NOMO-1 treated with DMSO at 0.1 percent for 48 hours (cell line): ENCODE measurements around the gene HERPUD1.
A peak's percentile ranks its signal among the peaks of the same experiment; 100 is the strongest.

Experiments
- DNase-seq: peaks from one replicate; lab custom pipeline; 2025; ENCODE audit not compliant: unreplicated experiment; lab: John Stamatoyannopoulos, UW

The HERPUD1 gene

DNA sequence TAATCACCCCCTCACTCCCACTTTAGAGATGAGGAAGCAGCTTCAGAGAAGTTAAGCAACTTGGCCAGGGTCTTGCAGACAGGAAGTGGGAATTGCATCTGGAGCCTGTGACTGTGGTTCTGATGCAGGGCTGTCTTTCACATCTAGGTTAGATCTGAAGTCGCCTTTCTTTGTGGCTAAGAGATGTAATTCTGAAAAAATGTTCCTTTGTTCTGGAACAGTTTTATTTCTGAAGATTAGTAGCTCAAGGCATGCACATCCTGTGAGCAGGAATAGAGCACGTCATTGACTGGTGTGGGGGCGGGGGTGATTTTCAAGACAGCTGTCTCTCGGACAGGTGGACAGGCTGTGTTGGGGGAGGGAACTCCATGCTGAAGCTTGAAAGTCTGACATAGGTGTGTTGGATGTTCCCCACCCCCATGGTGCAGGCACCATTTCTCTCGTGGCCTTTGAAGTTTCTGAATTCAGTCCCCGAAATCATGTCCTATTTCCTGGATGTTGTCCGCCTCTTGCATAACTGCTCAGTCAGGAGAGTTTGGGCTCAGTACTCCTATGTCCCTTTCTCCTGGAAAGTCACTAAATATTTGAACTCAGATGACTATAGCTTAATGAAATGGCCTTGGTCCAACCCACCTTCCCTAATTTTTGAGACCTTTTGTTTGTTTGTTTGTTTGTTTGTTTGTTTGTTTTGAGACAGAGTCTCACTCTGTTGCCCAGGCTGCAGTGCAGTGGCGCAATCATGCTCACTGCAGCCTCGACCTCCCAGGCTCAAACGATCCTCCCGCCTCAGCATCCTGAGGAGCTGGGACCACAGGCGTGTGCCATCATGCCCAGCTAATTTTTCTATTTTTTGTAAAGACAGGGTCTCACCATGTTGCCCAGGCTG lies 21.0 kb upstream of the HERPUD1 start:
- DNase-seq: peak; percentile 78

- peak; percentile 65 for DNase-seq
Observed at GRCh38 chr16:56911771-56912571, 20.0 kb upstream of the HERPUD1 start.

- no peak for DNase-seq
Observed at GRCh38 chr16:56912746-56913708, 18.9 kb upstream of the HERPUD1 start.

- DNase-seq: no peak
Observed at GRCh38 chr16:56914896-56915295, 17.0 kb upstream of the HERPUD1 start.

DNA sequence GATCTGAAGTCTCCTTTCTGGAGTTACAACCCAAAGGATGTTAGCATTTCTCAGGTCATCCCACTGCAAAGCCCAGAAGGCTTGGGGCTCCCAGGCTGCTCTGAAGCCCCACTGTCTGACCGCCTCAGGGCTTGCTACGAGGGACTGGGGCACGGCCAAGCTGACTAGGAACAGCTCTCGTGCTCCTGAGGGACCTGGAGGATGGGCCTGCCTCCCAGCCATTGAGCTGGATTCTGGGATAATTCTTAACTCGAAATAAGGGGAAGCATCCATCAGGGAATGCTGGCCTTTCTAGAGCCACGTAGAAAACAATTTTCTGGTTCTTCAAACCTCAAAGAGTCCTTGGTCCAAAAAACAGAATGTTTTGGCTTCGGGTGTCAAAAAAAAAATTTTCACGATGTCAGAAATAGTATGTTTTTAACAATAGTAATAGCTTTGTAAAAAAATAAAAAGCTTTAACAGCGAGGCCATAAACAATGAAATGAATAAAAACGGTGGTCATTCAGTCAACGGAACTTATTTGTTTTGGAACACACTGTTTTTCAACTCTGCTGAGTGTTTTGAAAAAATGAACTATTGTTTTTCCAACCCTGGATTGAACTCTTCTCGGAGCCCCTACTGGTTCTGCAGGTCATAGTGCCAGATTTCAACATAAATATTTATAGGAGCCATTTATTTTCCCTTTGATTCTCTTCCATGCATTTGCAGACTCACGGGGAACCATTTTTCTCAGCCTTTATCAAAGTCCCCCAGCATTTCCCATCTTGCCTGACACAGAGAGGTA lies 16.4 kb upstream of the HERPUD1 start:
- no peak for DNase-seq

DNA sequence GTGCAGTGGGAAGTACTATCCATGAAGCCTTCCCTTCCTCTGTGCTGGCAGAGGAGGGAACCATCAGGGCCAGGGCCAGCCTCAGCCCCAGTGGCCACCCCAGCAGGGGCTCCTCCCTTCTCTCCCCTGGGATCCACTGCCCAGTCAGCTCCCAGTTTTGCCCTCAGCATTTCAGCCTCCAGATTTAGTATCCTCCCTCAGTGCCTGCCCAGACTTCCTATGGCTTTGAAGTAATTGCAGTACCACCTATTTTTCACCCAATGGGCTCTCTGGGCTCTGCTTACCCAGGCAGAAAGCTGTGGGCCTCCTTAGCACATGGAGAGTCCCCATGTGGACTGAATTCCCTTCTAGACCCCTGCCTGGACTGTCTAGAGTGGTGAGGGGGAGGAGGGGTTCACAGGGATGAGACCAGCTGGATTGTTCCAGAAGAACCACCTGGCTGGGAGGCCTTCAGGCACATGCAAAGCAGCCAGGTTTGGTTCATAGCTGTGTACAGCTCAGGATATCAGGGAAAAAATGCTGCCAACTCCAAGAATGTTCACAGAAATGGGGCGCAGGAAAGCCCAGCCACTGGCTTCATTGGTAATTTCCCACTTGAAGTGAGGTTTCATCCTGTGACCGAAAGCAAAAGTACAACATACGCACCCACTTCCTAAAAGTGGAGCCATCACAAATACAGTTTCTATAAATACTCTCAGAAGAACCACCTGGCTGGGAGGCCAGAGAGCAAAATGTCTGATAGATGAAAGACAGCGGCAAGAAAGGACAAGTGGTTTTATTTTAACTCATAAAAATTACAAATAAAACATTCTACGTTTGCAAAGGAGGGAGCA lies 15.2 kb upstream of the HERPUD1 start:
- peak; percentile 71 for DNase-seq

GRCh38 chr16:56918467-56919012 lies 13.4 kb upstream of the HERPUD1 start:
- DNase-seq: no peak

GRCh38 chr16:56919099-56919800 lies 12.7 kb upstream of the HERPUD1 start:
- DNase-seq: no peak

DNA sequence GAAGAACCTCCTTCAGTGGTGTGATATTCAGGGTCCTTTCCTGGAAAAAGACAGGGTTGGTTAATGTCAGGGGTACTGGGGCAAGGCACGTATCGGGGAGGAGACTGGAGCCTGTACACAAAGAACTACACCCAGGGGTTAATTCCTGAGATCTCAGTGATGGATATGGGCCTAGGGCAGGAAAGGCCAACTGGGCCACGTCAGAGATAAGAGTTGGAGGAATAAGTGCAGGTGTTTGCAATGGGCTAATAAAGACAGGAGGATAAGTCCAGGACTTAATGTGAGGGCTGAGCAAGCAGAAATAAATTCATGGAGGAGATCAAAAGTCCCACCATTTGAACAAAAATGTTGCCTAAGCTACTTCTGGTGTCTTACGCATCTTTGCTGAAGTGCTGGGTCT lies 10.4 kb upstream of the HERPUD1 start:
- DNase-seq: no peak

DNA sequence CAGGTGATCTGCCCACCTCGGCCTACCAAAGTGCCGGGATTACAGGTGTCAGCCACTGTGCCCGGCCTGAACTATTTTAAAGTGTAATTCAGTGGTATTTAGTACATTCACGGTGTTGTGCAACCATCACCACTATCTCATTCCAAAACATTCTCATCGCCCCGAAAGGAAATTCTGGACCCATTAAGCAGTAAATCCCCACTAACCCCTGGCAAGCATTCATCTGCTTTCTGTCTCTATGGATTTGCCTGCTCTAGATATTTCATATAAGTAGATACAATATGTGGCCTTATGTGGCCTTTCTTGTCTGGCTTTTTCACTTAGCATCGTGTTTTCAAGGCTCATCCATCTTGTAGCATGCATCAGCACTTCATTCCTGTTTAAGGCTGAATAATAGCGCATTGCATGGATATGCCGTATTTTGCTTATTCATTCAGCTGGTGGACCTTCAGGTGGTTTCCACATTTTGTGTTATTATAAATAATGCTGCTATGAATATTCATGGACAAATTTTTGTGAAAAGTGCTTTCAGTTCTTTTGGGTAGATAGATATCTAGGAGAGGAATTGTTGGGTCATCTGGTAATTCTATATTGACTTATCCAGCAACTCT lies 8.4 kb upstream of the HERPUD1 start:
- DNase-seq: no peak

GRCh38 chr16:56927471-56927870 lies 4.5 kb upstream of the HERPUD1 start:
- DNase-seq: no peak

DNA sequence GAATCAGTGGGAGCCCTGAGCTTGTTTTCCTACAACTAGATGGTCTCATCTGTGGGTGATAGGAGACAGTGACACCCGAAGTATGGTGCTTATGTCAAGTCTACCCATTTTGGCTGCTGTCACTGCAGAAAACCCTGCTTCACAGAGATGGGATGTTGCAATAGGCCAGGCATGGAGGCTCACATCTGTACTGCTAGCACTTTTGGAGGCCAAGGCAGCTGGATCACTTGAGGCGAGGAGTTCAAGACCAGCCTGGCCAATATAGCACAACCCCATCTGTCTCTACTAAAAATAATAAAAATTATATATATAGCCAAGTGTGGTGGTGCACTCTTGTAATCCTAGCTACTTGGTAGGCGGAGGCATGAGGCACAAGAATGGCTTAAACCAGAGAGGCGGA lies 2.3 kb upstream of the HERPUD1 start:
- DNase-seq: peak; percentile 5

GRCh38 chr16:56930486-56931270 lies 1.3 kb upstream of the HERPUD1 start:
- no peak for DNase-seq

DNA sequence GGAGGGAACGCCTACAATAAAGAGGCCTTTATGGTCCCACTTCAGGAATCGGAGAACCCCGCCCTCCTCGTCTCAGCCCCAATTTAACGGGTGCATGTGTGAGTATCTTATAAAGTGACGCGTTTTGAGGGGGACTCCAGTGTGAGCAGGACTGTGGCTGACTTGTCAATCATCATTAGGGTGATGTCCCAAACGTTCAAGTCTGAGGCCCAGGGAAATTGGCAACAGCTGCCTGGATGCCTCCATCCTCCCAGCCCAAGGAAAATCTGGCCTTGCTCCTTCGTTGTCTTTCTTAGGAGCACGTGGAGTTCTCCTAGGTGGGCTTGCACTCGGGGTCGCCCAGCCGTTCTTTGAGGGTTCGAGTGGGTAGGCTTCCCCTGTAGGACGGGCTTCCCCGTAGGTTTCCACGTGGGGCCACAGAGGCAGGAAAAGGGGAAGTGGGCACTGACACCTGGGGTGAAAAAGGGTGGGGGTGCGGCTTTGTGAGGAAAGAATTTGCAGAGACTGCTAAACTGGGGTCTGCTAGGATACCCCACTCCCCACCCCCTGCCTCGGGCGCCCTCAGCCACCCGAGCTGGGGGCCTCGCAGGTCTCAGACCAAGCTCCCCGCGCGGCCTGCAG lies 561 bp upstream of the HERPUD1 start:
- DNase-seq: peak; percentile 79

DNA sequence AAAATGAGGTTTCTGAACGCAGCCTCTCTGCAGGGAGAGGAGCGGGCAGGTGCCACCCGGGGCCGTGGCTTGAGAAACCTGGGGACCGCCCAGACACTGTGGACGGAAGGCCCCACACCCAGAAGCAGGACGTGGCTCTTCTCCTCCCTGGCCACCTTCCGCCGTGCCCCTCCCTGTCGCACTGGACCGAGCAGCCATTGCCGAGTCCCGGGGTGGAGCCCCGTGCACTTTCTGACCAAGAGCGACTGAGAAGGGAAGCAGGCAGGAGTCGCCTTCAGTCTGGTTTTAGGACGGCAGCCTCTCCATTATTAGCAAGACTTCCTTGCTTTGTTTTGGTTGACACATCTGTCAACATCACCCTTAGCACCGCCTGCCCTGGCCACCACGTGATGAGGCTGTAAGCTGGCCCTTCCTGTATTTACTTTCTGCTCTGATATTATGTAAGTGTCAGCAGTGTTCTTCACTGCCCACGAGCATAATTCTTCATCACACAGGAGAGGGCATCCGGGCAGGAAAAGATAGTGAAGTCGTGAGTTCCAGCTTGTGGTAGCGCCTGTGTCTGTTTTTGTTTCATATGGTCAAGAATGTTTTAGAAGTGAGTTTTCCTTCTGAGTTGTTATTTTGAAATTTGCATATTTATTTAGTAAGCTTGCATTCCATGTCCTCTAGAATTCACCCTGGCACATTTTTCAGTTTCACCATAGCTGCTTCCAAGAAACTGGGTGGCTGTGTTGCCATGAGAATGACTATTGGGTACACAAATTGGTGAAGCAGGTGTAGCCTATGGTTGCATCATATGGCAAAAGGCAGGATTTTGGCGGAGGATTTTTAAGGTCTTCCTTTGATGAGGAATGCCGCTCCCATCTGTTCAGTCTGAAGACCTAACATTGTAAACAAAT lies 1.0 kb downstream of the HERPUD1 start:
- DNase-seq: peak; percentile 82
